ENCODE results near the gene PDE4A. TPM values are rescaled to one million over a fixed set of nuclear protein-coding genes. Genes with fewer than 3 reads are reported as not detected.
"Not testable (repeated sequence)": the region's sequence is repeated elsewhere in the genome, so short reads cannot be mapped to it uniquely, and the experiment has no call there.

Gene PDE4A
- polyA plus RNA-seq, 4 donors, result 2.0 to 3.8 (median 2.6) TPM

GRCh38 chr19:10461047-10461949, 41.0 kb downstream of the PDE4A start:
- DNase-seq (ENCODE audit: low read depth in 4 of 4, low spot score in 2 of 4), result peak; percentile 45 to 77 (median 64)

- not testable (repeated sequence) for DNase-seq (ENCODE audit: low read depth in 4 of 4, low spot score in 2 of 4)
These were observed 41.7 kb downstream of the PDE4A start for GRCh38 chr19:10462042-10462441.

- DNase-seq (ENCODE audit: low read depth in 4 of 4, low spot score in 2 of 4), result no peak
These were observed 42.2 kb downstream of the PDE4A start for GRCh38 chr19:10462557-10462956.

- DNase-seq (ENCODE audit: low read depth in 4 of 4, low spot score in 2 of 4), result no peak
These were observed 44.1 kb downstream of the PDE4A start for GRCh38 chr19:10464456-10464855.

GRCh38 chr19:10467104-10467706, 46.9 kb downstream of the PDE4A start:
- no peak for DNase-seq (ENCODE audit: low read depth in 4 of 4, low spot score in 2 of 4)

GRCh38 chr19:10468133-10468532, 47.8 kb downstream of the PDE4A start:
- DNase-seq (ENCODE audit: low read depth in 4 of 4, low spot score in 2 of 4), result no peak

- no peak for DNase-seq (ENCODE audit: low read depth in 4 of 4, low spot score in 2 of 4)
These were observed 51.6 kb downstream of the PDE4A start for GRCh38 chr19:10471909-10472308.

GRCh38 chr19:10473192-10473591, 52.9 kb downstream of the PDE4A start:
- no peak for DNase-seq (ENCODE audit: low read depth in 4 of 4, low spot score in 2 of 4)

GRCh38 chr19:10474962-10475451, 54.7 kb downstream of the PDE4A start:
- no peak for DNase-seq (ENCODE audit: low read depth in 4 of 4, low spot score in 2 of 4)

- no peak for DNase-seq (ENCODE audit: low read depth in 4 of 4, low spot score in 2 of 4)
These were observed 58.1 kb downstream of the PDE4A start for GRCh38 chr19:10478476-10478875.

GRCh38 chr19:10478903-10479384, 58.6 kb downstream of the PDE4A start:
- peak; percentile 37 to 85 (median 64) for DNase-seq (ENCODE audit: low read depth in 4 of 4, low spot score in 2 of 4)

- no peak for DNase-seq (ENCODE audit: low read depth in 4 of 4, low spot score in 2 of 4)
These were observed 66.2 kb downstream of the PDE4A start for GRCh38 chr19:10486551-10486950.

GRCh38 chr19:10491472-10492047, 71.2 kb downstream of the PDE4A start:
- no peak for DNase-seq (ENCODE audit: low read depth in 4 of 4, low spot score in 2 of 4)

- no peak for DNase-seq (ENCODE audit: low read depth in 4 of 4, low spot score in 2 of 4)
These were observed 77.0 kb downstream of the PDE4A start for GRCh38 chr19:10497371-10497770.

- DNase-seq (ENCODE audit: low read depth in 4 of 4, low spot score in 2 of 4), result no peak
These were observed 79.4 kb downstream of the PDE4A start for GRCh38 chr19:10499550-10500246.

- DNase-seq (ENCODE audit: low read depth in 4 of 4, low spot score in 2 of 4), result no peak
These were observed 79.9 kb downstream of the PDE4A start for GRCh38 chr19:10500247-10500592.

GRCh38 chr19:10501971-10502523, 81.7 kb downstream of the PDE4A start:
- no peak for DNase-seq (ENCODE audit: low read depth in 4 of 4, low spot score in 2 of 4)

GRCh38 chr19:10502524-10503001, 82.2 kb downstream of the PDE4A start:
- peak in 3 of 4 donors; percentile 85 to 87 (median 86) for DNase-seq (ENCODE audit: low read depth in 4 of 4, low spot score in 2 of 4)

GRCh38 chr19:10503002-10503789, 82.9 kb downstream of the PDE4A start, which contains the start of gene KEAP1:
Gene KEAP1 (minus strand): TSS chr19:10503356. CDS start chr19:10500033, 3,323 bp downstream.
- no peak for DNase-seq (ENCODE audit: low read depth in 4 of 4, low spot score in 2 of 4)

Data from left renal cortex interstitium (tissue), 4 donors.